H1 (cell line): Measurements from ENCODE around the gene HAND1. TPM values are rescaled to one million over a fixed set of nuclear protein-coding genes. Genes with fewer than 3 reads are reported as not detected.

ENCODE experiments used
- RNF2 ChIP-seq: fragments of 200-900, 300-1000 bp; sonication (generic); IDR thresholded peaks from 2 replicates; pipeline ENCODE4 v1.7.1; 2016; ENCODE audit warnings: borderline replicate concordance, low read depth, mild to moderate bottlenecking, antibody characterized with exemption, low read length; ENCODE audit not compliant: poor library complexity, severe bottlenecking; ENCODE audit errors: missing control alignments
- polyA plus RNA-seq, 7 experiments: library from polyadenylated mRNA; depleted of rRNA in 3 of 7; stranded (reverse) in 5 of 7; unstranded in 2 of 7; fragments of >200 nt in 5 of 7; fragments of 200-250 nt in 2 of 7; gene quantifications; 1 replicate in 5 of 7; 2 replicates in 1 of 7; 4 replicates in 1 of 7; pipeline versions ENCODE4 v1.2.1 to v1.2.3, GENCODE V29; 2011 to 2013; ENCODE audit warnings: missing spikeins in 2 of 7, mixed read lengths in 2 of 7
- total RNA-seq: library from RNA; stranded (reverse); fragmentation: NEBNext Ultra II Directional; extraction: Animal tissue kit (Norgen Biotek cat#: 25700); gene quantifications from 2 replicates; pipeline ENCODE4 v1.2.1, GENCODE V29; 2021
- TF ChIP-seq, protein P1 (sequence below): IDR thresholded peaks from 2 replicates; pipeline ENCODE4 v1.6.1; 2011; ENCODE audit warnings: low read length, improper control_type of control experiment

The HAND1 gene
- total and polyA plus RNA-seq, 2 of the 8 experiments (the other 6 are each of a cell fraction or from before 2014, with no cell fraction given), result 0.06 TPM; not detected in 1

DNA sequence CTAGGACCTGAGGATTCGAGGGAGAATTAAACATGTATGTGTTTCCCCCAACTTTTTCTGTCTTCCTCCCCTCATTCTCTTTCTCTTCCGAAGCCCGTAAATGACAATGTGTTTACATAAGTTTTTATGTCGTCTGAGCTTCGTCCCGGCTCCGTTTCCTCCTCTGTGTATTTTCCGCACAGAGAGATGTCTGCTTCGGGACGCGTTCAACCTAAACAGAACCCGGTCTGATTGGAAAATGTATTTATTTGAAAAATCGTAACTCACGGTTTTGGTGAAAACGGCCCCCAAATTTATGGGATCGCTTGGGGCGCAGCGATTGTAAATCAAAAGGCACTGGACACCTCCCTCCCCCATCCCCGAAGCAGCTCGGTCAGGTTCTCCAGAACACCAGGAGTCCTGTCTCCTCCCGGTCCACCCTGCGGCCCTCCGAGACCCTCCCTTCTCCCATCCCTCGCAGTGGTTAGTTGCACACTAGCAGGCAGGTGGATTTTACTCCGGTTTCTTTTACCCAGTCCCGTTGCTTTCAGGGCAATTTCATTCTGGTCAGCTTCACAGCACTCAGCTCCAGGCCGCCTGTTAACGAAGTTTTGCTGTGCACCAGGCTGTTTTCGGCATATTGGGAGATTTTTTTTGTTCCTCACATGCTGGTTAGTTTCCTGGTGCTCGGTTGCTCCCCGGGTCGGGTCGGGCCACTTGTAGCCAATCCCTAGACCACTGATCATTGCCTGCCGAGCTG is 5.8 kb upstream of the HAND1 start (continued):
- peak; percentile 92 for TF ChIP-seq RNF2
- TF ChIP-seq, protein P1, sequence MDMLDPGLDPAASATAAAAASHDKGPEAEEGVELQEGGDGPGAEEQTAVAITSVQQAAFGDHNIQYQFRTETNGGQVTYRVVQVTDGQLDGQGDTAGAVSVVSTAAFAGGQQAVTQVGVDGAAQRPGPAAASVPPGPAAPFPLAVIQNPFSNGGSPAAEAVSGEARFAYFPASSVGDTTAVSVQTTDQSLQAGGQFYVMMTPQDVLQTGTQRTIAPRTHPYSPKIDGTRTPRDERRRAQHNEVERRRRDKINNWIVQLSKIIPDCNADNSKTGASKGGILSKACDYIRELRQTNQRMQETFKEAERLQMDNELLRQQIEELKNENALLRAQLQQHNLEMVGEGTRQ, result no peak
